ENCODE data around the gene SLC20A1. TPM values are rescaled to one million over a fixed set of nuclear protein-coding genes. Genes with fewer than 3 reads are reported as not detected.
"Not testable (repeated sequence)": the region's sequence is repeated elsewhere in the genome, so short reads cannot be mapped to it uniquely, and the experiment has no call there.

The SLC20A1 gene
- total RNA-seq, 1 donor from 2014 or later = 182 TPM

DNA sequence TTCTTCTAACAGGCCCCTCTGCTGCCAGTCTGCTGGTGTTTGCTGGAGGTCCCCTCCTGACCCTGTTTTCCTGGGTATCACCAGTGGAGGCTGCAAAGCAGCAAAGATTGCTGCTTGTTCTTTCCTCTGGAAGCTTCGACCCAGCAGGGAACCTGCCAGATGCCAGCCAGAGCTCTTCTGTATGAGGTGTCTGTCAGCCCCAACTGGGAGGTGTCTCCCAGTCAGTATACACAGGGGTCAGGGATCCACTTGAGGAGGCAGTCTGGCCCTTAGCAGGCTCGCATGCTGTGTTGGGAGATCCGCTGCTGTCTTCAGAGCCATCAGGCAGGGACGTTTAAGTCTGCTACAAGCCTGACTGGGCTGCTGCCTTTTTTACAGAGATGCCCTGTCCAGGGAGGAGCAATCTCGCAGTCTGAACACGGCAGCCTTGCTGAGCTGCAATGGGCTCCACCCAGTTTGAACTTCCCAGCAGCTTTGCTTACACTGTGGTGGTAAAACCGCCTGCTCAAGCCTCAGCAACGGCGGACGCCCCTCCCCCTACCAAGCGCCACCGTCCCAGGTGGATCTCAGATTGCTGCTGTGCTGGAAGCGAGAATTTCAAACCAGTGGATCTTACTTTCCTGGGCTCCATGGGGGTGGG is 31.4 kb upstream of the SLC20A1 start:
- no peaks in the 10 kb centered on the region for H3K36me3 Mint-ChIP-seq (ENCODE audit: low read depth)

DNA sequence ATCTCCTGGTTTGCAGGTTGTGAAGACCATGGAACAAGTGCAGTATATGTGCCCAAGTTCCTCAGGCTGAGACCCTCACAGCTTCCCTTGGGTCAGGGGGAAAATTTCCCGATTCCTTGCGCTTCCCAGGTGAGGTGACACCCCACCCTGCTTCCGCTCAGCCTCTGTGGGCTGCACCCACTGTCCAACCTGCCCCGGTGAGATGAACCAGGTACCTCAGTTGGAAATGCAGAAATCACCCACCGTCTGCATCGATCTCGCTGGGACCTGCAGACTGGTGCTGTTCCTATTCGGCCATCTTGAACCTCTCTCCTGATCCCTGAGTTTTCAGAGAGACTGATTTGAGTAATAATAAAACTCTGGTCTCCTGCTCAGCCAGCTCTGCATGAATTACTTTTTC is 30.7 kb upstream of the SLC20A1 start:
- Mint-ChIP-seq H3K4me1 (peaks cover 1% of the 10 kb centered on the region), H3K36me3 (ENCODE audit: low read depth) (no peaks in the 10 kb centered on the region), H3K27ac (no peak overlapping the region), H3K4me3 (no peak overlapping the region), H3K27me3 (peaks cover 32% of the 10 kb centered on the region), H3K9me3 (no peaks in the 10 kb centered on the region)
- no peak for DNase-seq
- intact Hi-C loops (cut with micrococcal nuclease) = no loop called here

More for the DNA sequence above, 31.4 kb upstream of the SLC20A1 start:
- Mint-ChIP-seq H3K27ac (no peak overlapping the region), H3K4me3 (no peak overlapping the region), H3K9me3 (no peaks in the 10 kb centered on the region), H3K27me3 (peaks cover 34% of the 10 kb centered on the region), H3K4me1 (peaks cover 1% of the 10 kb centered on the region)
- DNase-seq = no peak
- intact Hi-C loops (cut with micrococcal nuclease) = no loop called here

DNA sequence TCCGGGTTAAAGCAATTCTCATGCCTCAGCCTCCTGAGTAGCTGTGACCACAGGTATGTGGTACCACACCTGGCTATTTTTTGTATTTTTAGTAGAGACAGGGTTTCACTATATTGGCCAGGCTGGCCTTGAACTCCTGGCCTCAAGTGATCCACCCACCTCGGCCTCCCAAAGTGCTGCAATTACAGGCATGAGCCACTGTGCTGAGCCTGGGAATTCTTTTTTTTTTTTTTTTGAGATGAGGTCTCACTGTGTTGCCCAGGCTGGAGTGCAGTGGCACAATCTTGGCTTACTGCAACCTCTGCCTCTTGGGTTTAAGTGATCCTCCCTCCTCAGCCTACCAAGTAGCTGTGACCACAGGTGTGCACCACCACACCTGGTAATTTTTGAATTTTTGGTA is 29.9 kb upstream of the SLC20A1 start:
- H3K4me1 Mint-ChIP-seq; H3K9me3 Mint-ChIP-seq; intact Hi-C loops (cut with micrococcal nuclease); H3K4me3 Mint-ChIP-seq; H3K27ac Mint-ChIP-seq; DNase-seq; H3K36me3 Mint-ChIP-seq (ENCODE audit: low read depth): not testable (repeated sequence)
- H3K27me3 Mint-ChIP-seq = peaks cover 25% of the 10 kb centered on the region

- H3K4me1 Mint-ChIP-seq = peaks cover 7% of the 10 kb centered on the region
- no peaks in the 10 kb centered on the region for H3K9me3 Mint-ChIP-seq
- DNase-seq = no peak
- H3K27ac Mint-ChIP-seq = no peak overlapping the region
- no peak overlapping the region for H3K4me3 Mint-ChIP-seq
- H3K27me3 Mint-ChIP-seq = peaks cover 4% of the 10 kb centered on the region
- intact Hi-C loops (cut with micrococcal nuclease) = no loop called here
- no peaks in the 10 kb centered on the region for H3K36me3 Mint-ChIP-seq (ENCODE audit: low read depth)
Observed at GRCh38 chr2:112618383-112618782, 27.4 kb upstream of the SLC20A1 start.

DNA sequence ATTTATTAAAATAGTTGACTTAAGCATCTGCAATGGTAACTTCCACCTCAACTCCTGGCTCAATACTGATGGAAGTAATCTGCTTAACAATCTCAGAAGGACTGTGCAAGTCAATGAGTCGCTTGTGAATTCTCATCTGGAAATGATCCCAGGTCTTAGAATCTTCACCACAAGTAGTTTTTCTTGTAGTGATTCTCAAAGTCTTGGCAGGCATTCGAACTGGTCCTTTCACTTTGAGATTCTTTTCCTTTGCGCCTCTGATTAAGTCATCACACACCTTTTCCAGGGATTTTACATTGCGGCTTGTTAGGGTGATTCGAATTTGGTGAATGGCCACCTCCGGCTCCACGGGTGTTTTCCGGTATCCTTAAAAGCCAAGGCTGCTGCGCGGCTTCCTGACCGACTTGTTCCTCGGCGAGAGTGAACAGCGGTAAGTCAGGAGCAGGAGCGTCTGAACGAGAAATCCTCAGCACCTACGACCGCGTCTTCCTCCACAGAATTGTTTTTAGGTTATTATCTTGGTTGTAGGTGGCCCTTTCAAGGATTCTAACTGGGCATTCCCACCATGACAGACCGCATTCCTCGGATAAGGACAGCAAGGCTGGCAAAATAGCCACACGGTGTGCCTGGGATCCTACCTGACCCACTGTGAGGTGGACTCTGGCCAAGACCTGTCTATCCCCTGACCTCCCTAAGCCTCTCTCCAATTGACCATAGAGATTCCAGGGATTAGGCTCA is 23.8 kb upstream of the SLC20A1 start:
- intact Hi-C loops (cut with micrococcal nuclease) = loop anchor here (10.0 kb wide), 1 partner anchor 323 kb away; no protein-coding TSS in a partner anchor
- Mint-ChIP-seq H3K27ac (no peak overlapping the region), H3K4me3 (no peak overlapping the region), H3K4me1 (peaks cover 33% of the 10 kb centered on the region), H3K9me3 (no peaks in the 10 kb centered on the region), H3K27me3 (no peaks in the 10 kb centered on the region), H3K36me3 (ENCODE audit: low read depth) (no peaks in the 10 kb centered on the region)
- no peak for DNase-seq

DNA sequence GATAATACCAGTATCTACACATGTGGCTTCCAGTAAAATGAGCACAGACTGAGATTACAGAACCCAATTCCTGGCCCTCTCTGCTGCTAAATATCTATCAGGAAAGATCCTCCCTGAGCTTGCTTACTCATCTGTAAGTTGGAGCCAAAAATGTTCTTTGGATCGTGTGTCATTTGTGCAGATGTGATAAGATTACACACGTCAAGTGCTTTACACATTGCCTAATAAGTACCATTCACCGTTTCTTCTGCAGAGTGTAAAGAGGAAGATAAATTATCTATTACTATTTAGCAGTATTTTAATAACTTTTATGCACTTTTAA is 23.2 kb upstream of the SLC20A1 start:
- Mint-ChIP-seq H3K4me1 (peaks cover 38% of the 10 kb centered on the region), H3K36me3 (ENCODE audit: low read depth) (no peaks in the 10 kb centered on the region), H3K4me3 (no peak overlapping the region), H3K27ac (no peak overlapping the region), H3K9me3 (no peaks in the 10 kb centered on the region), H3K27me3 (no peaks in the 10 kb centered on the region)
- intact Hi-C loops (cut with micrococcal nuclease) = loop anchor here (10.0 kb wide), 1 partner anchor 322 kb away; no protein-coding TSS in a partner anchor
- DNase-seq = no peak

DNA sequence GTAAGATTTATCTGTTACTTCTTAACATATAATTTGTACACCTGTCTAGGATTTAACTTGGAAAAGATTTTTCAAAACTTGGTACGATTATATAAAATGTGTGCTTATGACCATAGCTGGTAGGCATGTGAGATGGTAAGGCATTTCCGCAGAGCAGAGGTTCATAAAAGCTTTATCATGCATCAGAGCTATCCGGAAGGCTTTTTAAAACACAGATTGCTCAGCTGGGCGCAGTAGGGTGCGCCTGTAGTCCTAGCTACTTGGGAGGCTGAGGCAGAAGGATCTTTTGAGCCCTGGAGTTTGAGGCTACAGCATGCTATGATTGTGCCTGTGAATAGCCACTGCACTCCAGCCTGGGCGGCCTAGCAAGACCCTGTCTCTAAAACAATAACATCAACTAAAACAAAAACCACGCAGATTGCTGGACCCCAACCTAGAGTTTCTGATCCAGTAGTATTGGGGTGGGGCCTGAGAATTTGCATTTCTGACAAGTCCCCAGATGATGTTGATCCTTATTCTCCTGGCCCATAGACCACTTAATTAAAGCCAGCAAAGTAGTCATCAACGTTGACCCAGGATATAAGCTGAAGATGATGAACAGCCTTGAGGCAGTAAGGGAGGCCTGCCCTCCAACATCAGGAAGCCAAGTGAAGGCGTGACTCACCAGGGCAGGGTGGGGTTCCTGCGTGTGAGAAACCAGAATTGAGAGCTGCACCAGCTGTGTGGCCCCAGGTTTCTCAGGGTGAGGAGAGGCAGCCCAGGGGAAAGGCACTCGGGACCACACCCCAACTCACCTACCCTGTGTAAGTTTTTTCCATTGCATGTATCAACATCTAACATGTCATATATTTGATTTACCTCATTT is 21.6 kb upstream of the SLC20A1 start:
- Mint-ChIP-seq H3K4me1 (peaks cover 51% of the 10 kb centered on the region), H3K27ac (peak overlapping the region; percentile 75), H3K9me3 (no peaks in the 10 kb centered on the region), H3K4me3 (peak overlapping the region; percentile 49), H3K36me3 (ENCODE audit: low read depth) (peaks cover 1% of the 10 kb centered on the region), H3K27me3 (no peaks in the 10 kb centered on the region)
- intact Hi-C loops (cut with micrococcal nuclease) = loop anchor here (10.0 kb wide), 1 partner anchor 321 kb away; no protein-coding TSS in a partner anchor
- DNase-seq = peak; percentile 93

DNA sequence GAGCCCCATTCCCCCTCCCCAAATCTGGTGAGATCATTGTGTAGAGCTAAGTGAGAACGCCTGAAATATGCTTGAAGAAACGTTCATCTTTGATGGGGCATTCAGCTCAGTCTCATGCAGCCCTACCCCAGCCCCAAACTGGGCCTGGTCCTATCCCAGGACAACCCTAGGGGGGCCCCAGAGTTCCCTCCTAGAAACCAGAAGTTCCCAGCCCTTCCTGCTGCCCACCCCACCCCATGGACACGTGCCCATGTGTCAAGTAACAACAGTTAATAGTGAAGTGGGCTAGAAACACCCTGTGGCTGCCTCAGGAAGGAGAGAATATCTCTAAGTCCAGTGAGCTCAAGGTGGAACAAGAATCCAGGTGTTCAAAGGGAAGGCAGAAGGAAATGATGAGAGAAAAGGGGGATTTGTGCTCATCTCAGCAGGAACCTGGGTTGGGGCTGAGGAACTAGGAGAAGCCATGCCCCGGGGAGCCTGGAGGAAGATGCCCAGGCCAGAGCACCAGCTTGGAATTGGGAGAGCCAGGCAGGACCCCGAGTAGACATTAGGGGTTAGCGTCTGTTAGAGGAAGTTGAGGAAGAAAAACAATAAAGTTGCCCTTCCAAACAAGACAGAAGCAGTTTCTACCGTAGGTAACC is 20.1 kb upstream of the SLC20A1 start:
- no peak for DNase-seq
- peaks cover 65% of the 10 kb centered on the region for H3K4me1 Mint-ChIP-seq
- H3K36me3 Mint-ChIP-seq (ENCODE audit: low read depth) = peaks cover 1% of the 10 kb centered on the region
- intact Hi-C loops (cut with micrococcal nuclease) = loop anchor here (1.0 to 10.0 kb wide), 6 partner anchors 20 to 319 kb away; partner anchors contain the start of genes CHCHD5 and SLC20A1
- H3K27me3 Mint-ChIP-seq = no peaks in the 10 kb centered on the region
- H3K9me3 Mint-ChIP-seq = no peaks in the 10 kb centered on the region
- no peak overlapping the region for H3K4me3 Mint-ChIP-seq
- H3K27ac Mint-ChIP-seq = peak overlapping the region; percentile 56

GRCh38 chr2:112626604-112627059 is 19.1 kb upstream of the SLC20A1 start:
- peak; percentile 89 for DNase-seq
- Mint-ChIP-seq H3K4me1 (peaks cover 74% of the 10 kb centered on the region), H3K27me3 (no peaks in the 10 kb centered on the region), H3K4me3 (peak overlapping the region; percentile 56), H3K36me3 (ENCODE audit: low read depth) (peaks cover 1% of the 10 kb centered on the region), H3K9me3 (no peaks in the 10 kb centered on the region), H3K27ac (peak overlapping the region; percentile 90)
- intact Hi-C loops (cut with micrococcal nuclease) = loop anchor here (1.0 to 10.0 kb wide), 7 partner anchors 19 to 318 kb away; partner anchors contain the start of genes CHCHD5 and SLC20A1

DNA sequence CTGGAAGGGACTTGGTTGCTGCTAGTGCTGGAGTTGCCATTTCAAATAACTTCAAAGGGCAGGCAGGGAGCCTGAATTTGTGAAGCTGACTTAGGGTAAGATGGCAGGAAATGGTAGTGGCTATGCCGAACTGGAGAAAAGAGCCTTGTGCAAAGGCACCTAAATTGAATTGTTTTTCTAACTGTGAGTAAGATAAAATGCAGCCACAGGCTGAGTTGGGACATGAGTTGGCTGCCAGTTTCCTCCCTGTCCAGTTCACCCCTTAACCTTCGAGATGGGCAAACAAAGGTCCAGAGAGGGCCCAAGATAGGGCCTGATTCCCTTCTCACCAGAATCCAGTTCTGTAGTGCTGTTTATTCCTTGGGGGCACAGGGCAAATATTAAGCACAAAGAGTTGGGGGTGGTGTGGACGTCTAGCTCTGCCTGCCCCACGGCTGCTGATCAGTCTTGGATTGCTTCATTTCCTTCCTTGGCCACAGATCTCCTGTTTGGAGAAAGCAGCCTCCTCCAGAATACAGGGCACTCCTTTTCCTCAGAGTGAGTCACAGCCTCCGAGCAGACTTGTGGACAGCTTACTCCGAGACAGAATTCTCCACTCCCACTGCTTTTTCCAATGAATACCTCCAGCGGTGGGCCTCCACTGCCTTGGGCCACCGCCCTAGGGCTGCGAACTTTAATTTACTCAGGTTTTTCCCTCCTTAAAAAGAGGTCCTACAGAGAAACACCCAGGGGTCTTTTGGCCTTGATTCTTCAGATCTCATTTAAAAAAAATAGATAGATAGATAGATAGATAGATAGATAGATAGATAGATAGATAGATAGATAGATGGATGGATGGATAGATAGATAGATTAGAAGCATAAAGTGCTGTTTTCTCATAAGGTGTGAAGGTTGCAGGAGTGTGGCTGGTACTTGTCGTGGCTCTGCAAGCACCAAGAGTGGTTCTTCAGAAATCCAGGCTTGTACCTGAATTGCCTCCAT is 18.4 kb upstream of the SLC20A1 start:
- peak; percentile 64 for DNase-seq
- Mint-ChIP-seq H3K36me3 (ENCODE audit: low read depth) (peaks cover 1% of the 10 kb centered on the region), H3K4me3 (peak overlapping the region; percentile 56), H3K27ac (peak overlapping the region; percentile 90), H3K27me3 (no peaks in the 10 kb centered on the region), H3K9me3 (no peaks in the 10 kb centered on the region), H3K4me1 (peaks cover 79% of the 10 kb centered on the region)
- intact Hi-C loops (cut with micrococcal nuclease) = loop anchor here (1.0 to 10.0 kb wide), 3 partner anchors 35 to 317 kb away; no protein-coding TSS in a partner anchor

- intact Hi-C loops (cut with micrococcal nuclease) = loop anchor here (5.0 to 10.0 kb wide), 2 partner anchors 33 to 316 kb away; no protein-coding TSS in a partner anchor
- Mint-ChIP-seq H3K27ac (no peak overlapping the region), H3K27me3 (no peaks in the 10 kb centered on the region), H3K36me3 (ENCODE audit: low read depth) (peaks cover 1% of the 10 kb centered on the region), H3K4me3 (no peak overlapping the region), H3K4me1 (peaks cover 84% of the 10 kb centered on the region), H3K9me3 (no peaks in the 10 kb centered on the region)
- DNase-seq = no peak
Observed at GRCh38 chr2:112629224-112629623, 16.5 kb upstream of the SLC20A1 start.

DNA sequence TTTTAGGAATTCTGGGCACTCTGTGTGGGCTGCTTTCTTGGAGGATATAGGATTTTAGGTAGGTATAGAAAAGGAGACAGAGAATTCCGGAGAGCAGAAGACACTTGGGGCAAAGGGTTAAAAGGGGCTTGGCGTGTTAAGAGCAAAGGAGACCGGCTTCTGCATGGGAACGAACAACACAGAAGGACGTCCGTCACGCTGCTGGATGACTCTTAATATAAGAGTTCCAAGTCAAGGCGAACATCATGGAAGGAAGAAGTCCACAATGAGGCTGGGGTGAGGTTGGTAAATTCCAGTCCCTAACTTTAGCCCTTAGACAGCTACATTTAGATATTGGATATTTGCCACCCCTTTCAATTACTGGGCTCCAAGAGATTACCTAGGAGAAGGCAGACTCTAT is 15.9 kb upstream of the SLC20A1 start:
- no peaks in the 10 kb centered on the region for H3K27me3 Mint-ChIP-seq
- DNase-seq = peak; percentile 54
- intact Hi-C loops (cut with micrococcal nuclease) = loop anchor here (2.0 to 10.0 kb wide), 3 partner anchors 32 to 315 kb away; no protein-coding TSS in a partner anchor
- H3K9me3 Mint-ChIP-seq = no peaks in the 10 kb centered on the region
- H3K4me3 Mint-ChIP-seq = no peak overlapping the region
- peaks cover 84% of the 10 kb centered on the region for H3K4me1 Mint-ChIP-seq
- peaks cover 1% of the 10 kb centered on the region for H3K36me3 Mint-ChIP-seq (ENCODE audit: low read depth)
- H3K27ac Mint-ChIP-seq = peak overlapping the region; percentile 22

Measured in activated CD4-positive, alpha-beta T cell treated with anti-CD3 and anti-CD28 coated beads, Interleukin-2, amount 10 ng/mL, durations not matched to agents 24 days and 14 days (primary cell).